Upper lobe of left lung (tissue), 6 donors: ENCODE measurements around the gene CAPN5. TPM values are rescaled to one million over a fixed set of nuclear protein-coding genes. Genes with fewer than 3 reads are reported as not detected.
"Not testable (repeated sequence)": the region's sequence is repeated elsewhere in the genome, so short reads cannot be mapped to it uniquely, and the experiment has no call there.

Experiments used
- ATAC-seq, 2 donors: fragments of 200-7000 bp; cut with Tn5 transposase; one replicate each; pipeline ENCODE4 v1.9.1; 2022; ENCODE audit warnings: mild to moderate bottlenecking in 2 of 2, moderate library complexity in 2 of 2; ENCODE audit not compliant: low FRiP score in 2 of 2
- DNase-seq, 2 donors: peaks; one replicate each; pipeline ENCODE4 v3.0.0-alpha.2; 2019 to 2020
- H3K27ac ChIP-seq, 4 donors: fragments of 200-600 bp; sonication (generic); one replicate each; pipeline ENCODE4 v1.5.1; 2016 to 2019
- H3K27me3 ChIP-seq, 4 donors: fragments of 200-600 bp; sonication (generic); one replicate each; pipeline ENCODE4 v1.5.1; 2017 to 2019
- H3K36me3 ChIP-seq, 4 donors: fragments of 200-600 bp; sonication (generic); one replicate each; pipeline ENCODE4 v1.5.1; 2016 to 2019
- H3K4me1 ChIP-seq, 4 donors: fragments of 200-600 bp; sonication (generic); one replicate each; pipeline ENCODE4 v1.5.1; 2018 to 2019
- H3K4me3 ChIP-seq, 4 donors: fragments of 200-600 bp; sonication (generic); one replicate each; pipeline ENCODE4 v1.5.1; 2017 to 2019; ENCODE audit warnings: mild to moderate bottlenecking in 2 of 4, moderate library complexity in 1 of 4
- H3K9me3 ChIP-seq, 4 donors: fragments of 200-600 bp; sonication (generic); one replicate each; pipeline ENCODE4 v1.5.1; 2018 to 2019
- EP300 ChIP-seq, 4 donors: sonication (generic); formaldehyde crosslinking; IDR thresholded peaks; one replicate each; pipeline ENCODE4 v1.5.1; 2017; ENCODE audit warnings: antibody characterized with exemption in 4 of 4, control low read depth in 2 of 4
- POLR2A ChIP-seq, 4 donors: fragments of 450-650 bp; IDR thresholded peaks; one replicate each; pipeline ENCODE4 v1.5.1; 2016 to 2017; ENCODE audit warnings: antibody characterized with exemption in 4 of 4, mild to moderate bottlenecking in 2 of 4
- POLR2AphosphoS5 ChIP-seq, 2 donors: sonication (generic); formaldehyde crosslinking; IDR thresholded peaks; one replicate each; pipeline ENCODE4 v1.5.1; 2017; ENCODE audit warnings: antibody characterized with exemption in 2 of 2
- WGBS, 2 donors: methylation state at CpG; one replicate each; pipeline ENCODE4 v1.1.5; 2017 to 2018; 5-methylcytosine and 5-hydroxymethylcytosine counted together
- total RNA-seq, 6 donors: library from RNA; depleted of rRNA in 4 of 6; stranded (reverse); fragments of >200 nt in 4 of 6; gene quantifications; one replicate each; pipeline versions ENCODE4 v1.1.0 to v1.2.1, GENCODE V29; 2016 to 2021
- TF ChIP-seq, protein P1 (sequence below), 6 experiments: fragments of 450-650 bp in 4 of 6; fragments of 200-600 bp in 2 of 6; sonication (generic) in 2 of 6; IDR thresholded peaks; one replicate each; pipeline ENCODE4 v1.5.1; 2016 to 2019; ENCODE audit warnings: antibody characterized with exemption in 6 of 6
- donor health status: DM: no; HTN: no; CAD: no; lungs with moderate emphysema.
- donor health status: DM: no; HTN: yes; CAD: no; lungs with severe emphysema.

The CAPN5 gene
- total RNA-seq: 1 to 10 TPM; 2.6 to 8.4 (median 4.4) TPM

- H3K9me3 ChIP-seq: no peaks in the 10 kb centered on the region
- TF ChIP-seq EP300 (IDR thresholded peaks at IDR 0.05) (no peak), POLR2A (IDR thresholded peaks at IDR 0.05) (peak in 3 of 4 donors; percentile 30 to 83 (median 77)), POLR2AphosphoS5 (IDR thresholded peaks at IDR 0.05) (peak; percentile 30 to 74)
- TF ChIP-seq, protein P1, sequence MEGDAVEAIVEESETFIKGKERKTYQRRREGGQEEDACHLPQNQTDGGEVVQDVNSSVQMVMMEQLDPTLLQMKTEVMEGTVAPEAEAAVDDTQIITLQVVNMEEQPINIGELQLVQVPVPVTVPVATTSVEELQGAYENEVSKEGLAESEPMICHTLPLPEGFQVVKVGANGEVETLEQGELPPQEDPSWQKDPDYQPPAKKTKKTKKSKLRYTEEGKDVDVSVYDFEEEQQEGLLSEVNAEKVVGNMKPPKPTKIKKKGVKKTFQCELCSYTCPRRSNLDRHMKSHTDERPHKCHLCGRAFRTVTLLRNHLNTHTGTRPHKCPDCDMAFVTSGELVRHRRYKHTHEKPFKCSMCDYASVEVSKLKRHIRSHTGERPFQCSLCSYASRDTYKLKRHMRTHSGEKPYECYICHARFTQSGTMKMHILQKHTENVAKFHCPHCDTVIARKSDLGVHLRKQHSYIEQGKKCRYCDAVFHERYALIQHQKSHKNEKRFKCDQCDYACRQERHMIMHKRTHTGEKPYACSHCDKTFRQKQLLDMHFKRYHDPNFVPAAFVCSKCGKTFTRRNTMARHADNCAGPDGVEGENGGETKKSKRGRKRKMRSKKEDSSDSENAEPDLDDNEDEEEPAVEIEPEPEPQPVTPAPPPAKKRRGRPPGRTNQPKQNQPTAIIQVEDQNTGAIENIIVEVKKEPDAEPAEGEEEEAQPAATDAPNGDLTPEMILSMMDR (IDR thresholded peaks at IDR 0.05): peak in 4 of 6 experiments; percentile 28 to 80 (median 76)
- peak within 1 kb of the TSS; percentile 69 to 91 (median 90) for H3K27ac ChIP-seq
- ATAC-seq (peak; percentile 95 to 98), DNase-seq (peak; percentile 92 to 99)
- peaks cover 11 to 24% (median 13%) of the 10 kb centered on the region in 4 donors for H3K4me1 ChIP-seq
- H3K4me3 ChIP-seq: peak within 1 kb of the TSS; percentile 64 to 83 (median 74)
- no peaks in the 10 kb centered on the region for H3K36me3 ChIP-seq
- 0 to 3% methylated on average over 3 to 31 of the region's 69 CpGs for WGBS, 2 donors
- no peaks in the 10 kb centered on the region for H3K27me3 ChIP-seq
Observed at GRCh38 chr11:77066229-77067042, at the start of gene CAPN5. Gene CAPN5 (plus strand): TSS chr11:77066971. CDS start chr11:77084887, 17,916 bp downstream.

DNA sequence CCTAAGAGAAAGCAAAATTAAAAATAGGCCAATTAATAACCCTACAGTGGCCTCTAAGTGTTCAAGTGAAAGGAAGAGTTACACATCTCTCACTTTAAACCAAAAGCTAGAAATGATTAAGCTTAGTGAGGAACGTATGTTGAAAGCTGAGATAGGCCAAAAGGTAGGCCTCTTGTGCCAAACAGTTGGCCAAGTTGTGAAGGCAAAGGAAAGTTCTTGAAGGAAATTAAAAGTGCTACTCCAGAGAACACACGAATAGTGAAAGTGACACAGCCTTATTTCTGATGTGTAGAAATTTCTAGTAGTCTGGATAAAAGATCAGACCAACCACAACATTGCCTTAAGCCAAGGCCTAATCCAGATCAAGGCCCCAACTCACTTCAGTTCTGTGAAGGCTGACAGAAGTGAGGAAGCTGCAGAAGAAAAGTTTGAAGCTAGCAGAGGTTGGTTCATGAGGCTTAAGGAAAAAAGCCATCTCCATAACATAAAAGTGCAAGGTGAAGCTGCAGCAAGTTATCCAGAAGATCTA lies 48.3 kb upstream of the CAPN5 start:
- H3K27me3 ChIP-seq, ATAC-seq, H3K9me3 ChIP-seq, H3K27ac ChIP-seq, H3K4me3 ChIP-seq, H3K4me1 ChIP-seq, DNase-seq: not testable (repeated sequence)
- H3K36me3 ChIP-seq: peaks cover 0 to 41% (median 6%) of the 10 kb centered on the region in 4 donors
- 67 to 82% methylated on average over 2 of the region's 2 CpGs for WGBS, 2 donors

GRCh38 chr11:77019976-77020595 lies 46.7 kb upstream of the CAPN5 start:
- DNase-seq (no peak), ATAC-seq (no peak)
- 59 to 75% methylated on average over 2 of the region's 2 CpGs for WGBS, 2 donors
- Histone ChIP-seq H3K27ac (no peak overlapping the region), H3K9me3 (no peaks in the 10 kb centered on the region), H3K4me1 (peaks cover 0 to 6% (median 3%) of the 10 kb centered on the region in 4 donors), H3K36me3 (peaks cover 0 to 41% (median 6%) of the 10 kb centered on the region in 4 donors), H3K4me3 (no peak overlapping the region), H3K27me3 (no peaks in the 10 kb centered on the region)
- TF ChIP-seq EP300 (IDR thresholded peaks at IDR 0.05): no peak

DNA sequence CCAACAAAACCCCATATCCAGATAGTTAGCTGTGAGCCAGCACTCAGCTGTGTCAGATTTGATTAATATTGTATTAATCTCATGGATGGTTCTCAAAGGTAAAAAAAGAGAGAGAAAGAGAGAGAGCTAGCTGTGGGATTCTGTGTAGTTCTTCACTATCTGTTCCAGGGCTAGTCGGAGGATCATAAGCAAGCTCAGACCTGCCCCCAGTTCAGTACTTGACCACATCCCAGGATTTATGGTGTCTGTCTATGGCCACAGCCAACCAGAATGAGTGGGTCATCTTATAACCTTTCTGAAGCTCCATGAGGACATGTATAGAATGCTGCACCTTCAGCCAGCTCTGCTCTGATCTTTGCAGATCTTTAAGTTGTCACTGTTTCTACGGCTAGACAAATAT lies 46.0 kb upstream of the CAPN5 start:
- DNase-seq (no peak), ATAC-seq (no peak)
- Histone ChIP-seq H3K4me1 (peaks cover 0 to 6% (median 3%) of the 10 kb centered on the region in 4 donors), H3K36me3 (peaks cover 0 to 41% (median 6%) of the 10 kb centered on the region in 4 donors), H3K27ac (no peak overlapping the region), H3K9me3 (no peaks in the 10 kb centered on the region), H3K4me3 (no peak overlapping the region), H3K27me3 (no peaks in the 10 kb centered on the region)
- no peak for TF ChIP-seq POLR2A (IDR thresholded peaks at IDR 0.05)
- TF ChIP-seq EP300 (IDR thresholded peaks at IDR 0.05): no peak
- TF ChIP-seq POLR2AphosphoS5 (IDR thresholded peaks at IDR 0.05): no peak
- TF ChIP-seq, protein P1 (IDR thresholded peaks at IDR 0.05): no peak
- 95 to 97% methylated on average over 2 of the region's 2 CpGs for WGBS, 2 donors

GRCh38 chr11:77024745-77025144 lies 42.0 kb upstream of the CAPN5 start:
- no peak for ATAC-seq
- no peak overlapping the region for H3K4me3 ChIP-seq
- H3K36me3 ChIP-seq: peaks cover 0 to 20% (median 6%) of the 10 kb centered on the region in 4 donors
- H3K9me3 ChIP-seq: no peaks in the 10 kb centered on the region
- no peaks in the 10 kb centered on the region for H3K27me3 ChIP-seq
- TF ChIP-seq, protein P1 (IDR thresholded peaks at IDR 0.05): no peak
- TF ChIP-seq EP300 (IDR thresholded peaks at IDR 0.05): no peak
- TF ChIP-seq POLR2AphosphoS5 (IDR thresholded peaks at IDR 0.05): no peak
- no peak for TF ChIP-seq POLR2A (IDR thresholded peaks at IDR 0.05)
- peaks cover 0 to 6% (median 6%) of the 10 kb centered on the region in 4 donors for H3K4me1 ChIP-seq
- DNase-seq: no peak
- no peak overlapping the region for H3K27ac ChIP-seq
